Transverse colon (tissue), 3 donors: ENCODE data around the gene HTR3A.

Experiments
- POLR2A ChIP-seq: fragments of 450-650 bp; IDR thresholded peaks from one replicate; pipeline ENCODE4 v1.6.1; 2016; ENCODE audit warnings: antibody characterized with exemption, mild to moderate bottlenecking, moderate library complexity
- TF ChIP-seq, protein P1 (sequence below), 5 experiments: fragments of 200-600 bp in 3 of 5; fragments of 450-650 bp in 2 of 5; sonication (generic) in 3 of 5; IDR thresholded peaks; 1 replicate in 2 of 5; 2 replicates in 3 of 5; pipeline ENCODE4 v1.5.1; 2016 to 2017; ENCODE audit warnings: antibody characterized with exemption in 5 of 5, inconsistent platforms in 3 of 5, mild to moderate bottlenecking in 2 of 5, moderate library complexity in 1 of 5

DNA sequence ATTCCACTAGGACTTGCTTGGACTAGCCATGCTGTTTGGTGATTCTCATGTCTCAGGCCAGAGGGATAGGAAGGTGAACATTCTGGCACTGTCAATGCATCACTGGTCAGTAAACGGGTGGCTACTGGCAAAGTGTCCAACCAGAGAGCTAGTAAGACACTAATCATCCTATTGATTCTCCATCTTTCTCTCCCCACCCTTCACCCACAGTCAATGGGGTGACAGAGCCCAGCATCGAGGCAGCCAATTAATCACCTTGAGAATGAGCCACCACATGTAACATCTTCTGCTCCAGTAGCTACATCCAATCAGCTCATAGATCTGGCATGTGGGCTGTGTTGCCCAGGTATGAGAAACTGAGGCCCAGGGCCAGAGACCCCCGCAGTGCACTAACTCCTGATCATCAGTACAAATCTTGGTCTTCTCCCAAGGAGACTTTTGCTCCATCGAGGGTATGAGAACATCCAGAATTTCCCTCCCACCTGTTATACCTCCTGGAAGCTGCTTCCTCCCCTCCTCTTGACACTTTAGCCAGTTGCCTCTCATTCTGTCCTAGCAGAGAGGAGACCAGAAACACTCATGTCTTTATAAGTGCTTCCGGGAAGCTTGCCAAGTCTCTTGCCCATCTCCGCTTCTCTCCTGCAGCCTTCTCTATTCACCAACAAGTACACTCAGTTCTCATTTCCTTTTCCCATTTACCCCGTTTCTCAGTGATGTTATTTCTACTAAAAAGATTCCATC is 17.0 kb downstream of the HTR3A start:
- TF ChIP-seq, protein P1, sequence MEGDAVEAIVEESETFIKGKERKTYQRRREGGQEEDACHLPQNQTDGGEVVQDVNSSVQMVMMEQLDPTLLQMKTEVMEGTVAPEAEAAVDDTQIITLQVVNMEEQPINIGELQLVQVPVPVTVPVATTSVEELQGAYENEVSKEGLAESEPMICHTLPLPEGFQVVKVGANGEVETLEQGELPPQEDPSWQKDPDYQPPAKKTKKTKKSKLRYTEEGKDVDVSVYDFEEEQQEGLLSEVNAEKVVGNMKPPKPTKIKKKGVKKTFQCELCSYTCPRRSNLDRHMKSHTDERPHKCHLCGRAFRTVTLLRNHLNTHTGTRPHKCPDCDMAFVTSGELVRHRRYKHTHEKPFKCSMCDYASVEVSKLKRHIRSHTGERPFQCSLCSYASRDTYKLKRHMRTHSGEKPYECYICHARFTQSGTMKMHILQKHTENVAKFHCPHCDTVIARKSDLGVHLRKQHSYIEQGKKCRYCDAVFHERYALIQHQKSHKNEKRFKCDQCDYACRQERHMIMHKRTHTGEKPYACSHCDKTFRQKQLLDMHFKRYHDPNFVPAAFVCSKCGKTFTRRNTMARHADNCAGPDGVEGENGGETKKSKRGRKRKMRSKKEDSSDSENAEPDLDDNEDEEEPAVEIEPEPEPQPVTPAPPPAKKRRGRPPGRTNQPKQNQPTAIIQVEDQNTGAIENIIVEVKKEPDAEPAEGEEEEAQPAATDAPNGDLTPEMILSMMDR (IDR thresholded peaks at IDR 0.05): no peak
- TF ChIP-seq POLR2A: no peak
